H1 (cell line): Measurements from ENCODE around the gene EPHB1. TPM values are rescaled to one million over a fixed set of nuclear protein-coding genes. Genes with fewer than 3 reads are reported as not detected.

Experiments
- CTCF ChIA-PET: fragments of 300-600 bp; sonication (Branson Sonifier 250); formaldehyde crosslinking; loops from one replicate; lab custom pipeline; 2021; ENCODE audit not compliant: partially characterized antibody; lab: Charles Lee
- POLR2A ChIA-PET: fragments of 300-600 bp; sonication (Branson Sonifier 250); formaldehyde crosslinking; loops from one replicate; lab custom pipeline; 2021; ENCODE audit warnings: inconsistent platforms; ENCODE audit not compliant: partially characterized antibody; lab: Charles Lee
- DNase-seq, 2 experiments: peaks; one replicate each; pipeline versions ENCODE4 v3.0.0 to v3.0.0-alpha.2; 2010 to 2022; ENCODE audit warnings: low spot score in 2 of 2, low read depth in 1 of 2, mixed read lengths in 1 of 2
- FAIRE-seq: peaks from 2 replicates; lab custom pipeline; 2011; peaks lifted over from hg19 to GRCh38; lab: Jason Lieb, UNC
- H2AFZ ChIP-seq: 2 replicates; pipeline ENCODE4 v1.8.1; 2012; ENCODE audit warnings: low read length, inconsistent platforms
- H2AK5ac ChIP-seq: 2 replicates; pipeline ENCODE4 v1.6.1; 2013; ENCODE audit warnings: low read depth, low read length
- H2BK120ac ChIP-seq: replicated peaks from 2 replicates; pipeline ENCODE3; 2013; ENCODE audit warnings: low read depth, low read length, inconsistent platforms
- H2BK12ac ChIP-seq: 2 replicates; pipeline ENCODE4 v1.6.1; 2013; ENCODE audit warnings: low read depth, low read length
- H2BK15ac ChIP-seq: 2 replicates; pipeline ENCODE4 v1.6.1; 2013; ENCODE audit warnings: low read length
- H2BK20ac ChIP-seq: 2 replicates; pipeline ENCODE4 v1.6.1; 2013; ENCODE audit warnings: low read length
- H2BK5ac ChIP-seq: 2 replicates; pipeline ENCODE4 v1.6.1; 2013; ENCODE audit warnings: low read depth, low read length
- H3K14ac ChIP-seq: 2 replicates; pipeline ENCODE4 v1.6.1; 2013; ENCODE audit warnings: inconsistent platforms; ENCODE audit not compliant: insufficient read length
- H3K18ac ChIP-seq: 2 replicates; pipeline ENCODE4 v1.6.1; 2013; ENCODE audit warnings: low read length; ENCODE audit errors: extremely low read depth
- H3K23ac ChIP-seq: 2 replicates; pipeline ENCODE4 v1.6.1; 2013; ENCODE audit warnings: inconsistent platforms; ENCODE audit not compliant: insufficient read length
- H3K23me2 ChIP-seq: 2 replicates; pipeline ENCODE4 v1.6.1; 2013; ENCODE audit warnings: low read depth, low read length
- H3K27ac ChIP-seq: 2 replicates; pipeline ENCODE4 v1.6.1; 2011; ENCODE audit warnings: low read depth, low read length, inconsistent platforms
- H3K27me3 ChIP-seq, 4 experiments: replicated peaks in 1 of 4; 1 replicate in 1 of 4; 2 replicates in 3 of 4; pipeline versions ENCODE4 v1.6.1 to v1.8.1; 2011 to 2013; ENCODE audit warnings: low read length in 3 of 4, mild to moderate bottlenecking in 3 of 4, inconsistent platforms in 2 of 4, mixed read lengths in 2 of 4, moderate library complexity in 1 of 4; ENCODE audit not compliant: control insufficient read depth in 3 of 4, insufficient read depth in 3 of 4; ENCODE audit errors: extremely low read depth in 1 of 4
- H3K36me3 ChIP-seq, 4 experiments: 2 replicates each; pipeline versions ENCODE4 v1.6.1 to v1.8.1; 2011 to 2013; ENCODE audit warnings: mild to moderate bottlenecking in 4 of 4, low read length in 3 of 4, moderate library complexity in 2 of 4, control low read depth in 1 of 4, inconsistent platforms in 1 of 4; ENCODE audit not compliant: insufficient read depth in 4 of 4, control insufficient read depth in 2 of 4
- H3K4ac ChIP-seq: replicated peaks from 2 replicates; pipeline ENCODE3; 2013; ENCODE audit warnings: low read length, low read depth, mixed read lengths, inconsistent platforms; ENCODE audit not compliant: insufficient read length
- H3K4me1 ChIP-seq, 4 experiments: replicated peaks in 1 of 4; 1 replicate in 1 of 4; 2 replicates in 3 of 4; pipeline versions ENCODE4 v1.6.1 to v1.8.1; 2011 to 2013; ENCODE audit warnings: low read length in 3 of 4, inconsistent platforms in 2 of 4, mixed read lengths in 1 of 4; ENCODE audit not compliant: insufficient read depth in 4 of 4, control insufficient read depth in 3 of 4
- H3K4me2 ChIP-seq, 2 experiments: 2 replicates each; pipeline versions ENCODE4 v1.6.1 to v1.8.1; 2011 to 2013; ENCODE audit warnings: low read depth in 2 of 2, low read length in 2 of 2, control low read depth in 1 of 2, inconsistent platforms in 1 of 2, mild to moderate bottlenecking in 1 of 2; ENCODE audit not compliant: insufficient read depth in 1 of 2
- H3K4me3 ChIP-seq, 4 experiments: fragments of 200-600, 300-600 bp in 1 of 4; sonication (generic), shearing (Covaris generic), sonication (Bioruptor Twin) in 1 of 4; 2 replicates each; pipeline versions ENCODE4 v1.5.1 to v1.8.1; 2011 to 2016; ENCODE audit warnings: low read length in 4 of 4, low read depth in 3 of 4, control low read depth in 2 of 4, inconsistent platforms in 2 of 4, mild to moderate bottlenecking in 2 of 4, mixed read lengths in 1 of 4, moderate library complexity in 1 of 4; ENCODE audit not compliant: insufficient read depth in 2 of 4; ENCODE audit errors: extremely low read depth in 1 of 4
- H3K56ac ChIP-seq: replicated peaks from 2 replicates; pipeline ENCODE3; 2013; ENCODE audit warnings: low read depth, mild to moderate bottlenecking, mixed read lengths, low read length, inconsistent platforms; ENCODE audit not compliant: insufficient read length
- H3K79me1 ChIP-seq: 2 replicates; pipeline ENCODE4 v1.6.1; 2013; ENCODE audit warnings: low read depth, low read length, control low read depth
- H3K79me2 ChIP-seq, 2 experiments: 2 replicates each; pipeline versions ENCODE4 v1.6.1 to v1.8.1; 2012 to 2013; ENCODE audit warnings: low read length in 2 of 2, mild to moderate bottlenecking in 2 of 2, inconsistent platforms in 1 of 2; ENCODE audit not compliant: insufficient read depth in 2 of 2, control insufficient read depth in 1 of 2
- H3K9ac ChIP-seq, 4 experiments: replicated peaks in 1 of 4; 1 replicate in 1 of 4; 2 replicates in 3 of 4; pipeline versions ENCODE4 v1.6.1 to v1.8.1; 2011 to 2013; ENCODE audit warnings: low read depth in 3 of 4, low read length in 3 of 4, control low read depth in 2 of 4, mild to moderate bottlenecking in 2 of 4, moderate library complexity in 2 of 4, inconsistent platforms in 1 of 4; ENCODE audit errors: extremely low read depth in 1 of 4
- H3K9me3 ChIP-seq, 2 experiments: 2 replicates each; pipeline versions ENCODE4 v1.6.1 to v1.8.1; 2012 to 2013; ENCODE audit warnings: mild to moderate bottlenecking in 2 of 2, moderate library complexity in 2 of 2, control low read depth in 1 of 2, inconsistent platforms in 1 of 2, low read depth in 1 of 2, low read length in 1 of 2, mixed read lengths in 1 of 2; ENCODE audit not compliant: insufficient read depth in 2 of 2
- H4K20me1 ChIP-seq, 2 experiments: replicated peaks in 1 of 2; 2 replicates each; pipeline versions ENCODE3 to v1.8.1; 2011 to 2013; ENCODE audit warnings: inconsistent platforms in 2 of 2, low read length in 2 of 2, mild to moderate bottlenecking in 1 of 2; ENCODE audit not compliant: insufficient read depth in 2 of 2, control insufficient read depth in 1 of 2
- H4K5ac ChIP-seq: 2 replicates; pipeline ENCODE4 v1.6.1; 2013; ENCODE audit warnings: low read length, low read depth, mixed read lengths, inconsistent platforms; ENCODE audit not compliant: insufficient read length
- H4K8ac ChIP-seq: 2 replicates; pipeline ENCODE4 v1.8.0; 2013; ENCODE audit warnings: mild to moderate bottlenecking, moderate library complexity, low read length, inconsistent platforms; ENCODE audit not compliant: insufficient read depth; ENCODE audit errors: extremely low read depth
- H4K91ac ChIP-seq: replicated peaks from 2 replicates; pipeline ENCODE3; 2013; ENCODE audit warnings: low read length, mixed read lengths, inconsistent platforms; ENCODE audit not compliant: insufficient read length
- CREB1 ChIP-seq: IDR thresholded peaks from 2 replicates; pipeline ENCODE4 v1.6.1; 2012; ENCODE audit warnings: inconsistent platforms
- HDAC2 ChIP-seq, 2 experiments: fragments of 300-600 bp in 1 of 2; sonication (generic) in 1 of 2; IDR thresholded peaks; 2 replicates each; pipeline ENCODE4 v1.6.1; 2011 to 2012; ENCODE audit warnings: low read depth in 2 of 2, low read length in 2 of 2, mild to moderate bottlenecking in 2 of 2, moderate library complexity in 2 of 2, borderline replicate concordance in 1 of 2, inconsistent platforms in 1 of 2
- JUND ChIP-seq: IDR thresholded peaks from 2 replicates; pipeline ENCODE4 v1.6.1; 2011; ENCODE audit warnings: mild to moderate bottlenecking, improper control_type of control experiment, low read length
- MAX ChIP-seq: IDR thresholded peaks from 2 replicates; pipeline ENCODE4 v1.6.1; 2012; ENCODE audit warnings: inconsistent platforms
- ZNF274 ChIP-seq: IDR thresholded peaks from 2 replicates; pipeline ENCODE4 v1.7.0; 2012; ENCODE audit warnings: low read length, borderline replicate concordance; ENCODE audit errors: extremely low read depth
- WGBS, 2 experiments: shearing (Covaris generic) in 1 of 2; methylation state at CpG; one replicate each; pipeline versions ENCODE4 v1.1.6 to v1.1.7; 2013 to 2015; ENCODE audit warnings: low lambda C conversion rate in 2 of 2, mixed read lengths in 2 of 2, inconsistent platforms in 1 of 2, low coverage in 1 of 2, missing lambda C conversion rate in 1 of 2; ENCODE audit not compliant: insufficient replicate concordance in 2 of 2, insufficient coverage in 1 of 2, insufficient read length in 1 of 2; ENCODE audit errors: extremely low coverage in 1 of 2, missing lambda C conversion rate in 1 of 2; 5-methylcytosine and 5-hydroxymethylcytosine counted together
- polyA plus RNA-seq, 7 experiments: library from polyadenylated mRNA; depleted of rRNA in 3 of 7; stranded (reverse) in 5 of 7; unstranded in 2 of 7; fragments of >200 nt in 5 of 7; fragments of 200-250 nt in 2 of 7; gene quantifications; 1 replicate in 5 of 7; 2 replicates in 1 of 7; 4 replicates in 1 of 7; pipeline versions ENCODE4 v1.2.1 to v1.2.3, GENCODE V29; 2011 to 2013; ENCODE audit warnings: missing spikeins in 2 of 7, mixed read lengths in 2 of 7
- total RNA-seq: library from RNA; stranded (reverse); fragmentation: NEBNext Ultra II Directional; extraction: Animal tissue kit (Norgen Biotek cat#: 25700); gene quantifications from 2 replicates; pipeline ENCODE4 v1.2.1, GENCODE V29; 2021
- TF ChIP-seq, protein P1 (sequence below): IDR thresholded peaks from 2 replicates; pipeline ENCODE4 v1.6.1; 2011; ENCODE audit warnings: low read depth, mild to moderate bottlenecking, low read length; ENCODE audit not compliant: insufficient read depth

Gene EPHB1
- total and polyA plus RNA-seq, 2 of the 8 experiments (the other 6 are each of a cell fraction or from before 2014, with no cell fraction given), result 3.5 to 5.9 TPM

DNA sequence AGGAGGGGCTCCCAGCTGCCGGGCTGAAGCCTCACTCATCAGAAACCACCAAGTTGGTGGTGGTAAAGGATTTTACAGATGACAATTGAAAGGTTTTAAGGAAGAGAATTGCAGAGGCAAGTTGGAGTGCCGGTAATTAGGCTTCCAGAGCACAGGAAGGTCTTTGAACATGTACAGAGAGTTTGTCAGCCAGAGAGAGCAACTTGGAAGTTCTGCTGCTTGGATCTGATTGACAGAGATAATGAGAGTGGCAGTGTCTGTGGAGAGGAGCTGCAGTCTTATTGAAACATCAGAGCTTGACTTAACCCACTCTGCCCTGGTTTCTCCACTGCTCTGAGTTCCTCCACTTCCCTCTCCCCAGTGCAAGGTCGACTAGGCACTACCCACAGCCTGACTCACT is 448.6 kb downstream of the EPHB1 start:
- Histone ChIP-seq H3K4ac (no peak overlapping the region), H3K56ac (no peak overlapping the region), H4K91ac (no peak overlapping the region), H3K23me2 (no peaks in the 10 kb centered on the region), H3K4me2 (no peak overlapping the region), H3K4me1 (peaks cover 0 to 4% (median 0%) of the 10 kb centered on the region in 4 experiments; a peak in 2 of 7 replicates), H3K27ac (no peak overlapping the region), H3K9me3 (no peaks in the 10 kb centered on the region), H3K36me3 (no peaks in the 10 kb centered on the region), H3K27me3 (no peaks in the 10 kb centered on the region; a peak in 1 of 7 replicates), H2AK5ac (no peak overlapping the region), H3K14ac (no peak overlapping the region), H3K4me3 (no peak overlapping the region), H4K8ac (no peak overlapping the region), H2BK15ac (no peak overlapping the region), H2BK120ac (no peak overlapping the region), H3K79me2 (no peaks in the 10 kb centered on the region), H4K20me1 (no peaks in the 10 kb centered on the region), H2BK20ac (no peak overlapping the region), H3K23ac (no peak overlapping the region), H4K5ac (no peak overlapping the region), H3K79me1 (no peaks in the 10 kb centered on the region), H2BK5ac (no peak overlapping the region), H3K9ac (no peak overlapping the region), H2AFZ (no peak overlapping the region), H2BK12ac (no peak overlapping the region), H3K18ac (no peak overlapping the region)
- DNase-seq (no peak), FAIRE-seq (no peak)
- CTCF ChIA-PET, result interaction anchor here (1.9 to 3.3 kb wide), 2 partner anchors 14 to 261 kb away, joined by 5 to 12 read pairs; no protein-coding TSS in a partner anchor
- POLR2A ChIA-PET, result no interaction called here
- TF ChIP-seq CREB1 (no peak), HDAC2 (IDR thresholded peaks at IDR 0.05; ENCODE audit: borderline replicate concordance in 1 of 2, low read depth in 2 of 2, low read length in 2 of 2) (no peak), ZNF274 (no peak), JUND (no peak), MAX (no peak)
- TF ChIP-seq, protein P1, sequence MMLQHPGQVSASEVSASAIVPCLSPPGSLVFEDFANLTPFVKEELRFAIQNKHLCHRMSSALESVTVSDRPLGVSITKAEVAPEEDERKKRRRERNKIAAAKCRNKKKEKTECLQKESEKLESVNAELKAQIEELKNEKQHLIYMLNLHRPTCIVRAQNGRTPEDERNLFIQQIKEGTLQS, result no peak
- 90% methylated on average over 3 of the region's 3 CpGs; no CpG with 5 or more reads in 1 of the 2 experiments for WGBS, 2 experiments
